Spleen (tissue), 11 donors: Measurements from ENCODE around the gene PAX7. TPM values are rescaled to one million over a fixed set of nuclear protein-coding genes. Genes with fewer than 3 reads are reported as not detected.
A peak's percentile ranks its signal among the peaks of the same experiment; 100 is the strongest.

Experiments
- DNase-seq: peaks from one replicate; pipeline ENCODE4 v3.0.0-alpha.2; 2020
- H3K27ac ChIP-seq, 8 donors: fragments of 200-600 bp; sonication (generic) in 7 of 8; 1 replicate in 4 of 8; 2 replicates in 4 of 8; pipeline versions ENCODE4 v1.5.0 to v1.8.0; 2016 to 2021; ENCODE audit warnings: inconsistent platforms in 4 of 8, mild to moderate bottlenecking in 4 of 8, moderate library complexity in 1 of 8
- H3K27me3 ChIP-seq, 7 donors: fragments of 200-600 bp; sonication (generic) in 6 of 7; replicated peaks in 1 of 7; 1 replicate in 4 of 7; 2 replicates in 3 of 7; pipeline versions ENCODE4 v1.5.0 to v1.8.0; 2016 to 2021; ENCODE audit warnings: inconsistent platforms in 3 of 7, mild to moderate bottlenecking in 1 of 7
- H3K36me3 ChIP-seq, 6 donors: fragments of 200-600 bp; sonication (generic) in 5 of 6; 1 replicate in 4 of 6; 2 replicates in 2 of 6; pipeline versions ENCODE4 v1.5.0 to v1.8.0; 2016 to 2021; ENCODE audit warnings: inconsistent platforms in 2 of 6
- H3K4me1 ChIP-seq, 6 donors: fragments of 200-600 bp; sonication (generic) in 5 of 6; 1 replicate in 3 of 6; 2 replicates in 3 of 6; pipeline versions ENCODE4 v1.5.0 to v1.8.0; 2016 to 2021; ENCODE audit warnings: inconsistent platforms in 3 of 6
- H3K4me3 ChIP-seq, 8 donors: fragments of 200-600 bp; sonication (generic) in 7 of 8; 1 replicate in 4 of 8; 2 replicates in 4 of 8; pipeline versions ENCODE4 v1.5.0 to v1.8.0; 2016 to 2021; ENCODE audit warnings: inconsistent platforms in 4 of 8, mild to moderate bottlenecking in 4 of 8, moderate library complexity in 2 of 8
- H3K9me3 ChIP-seq, 8 donors: fragments of 200-600 bp; sonication (generic) in 7 of 8; 1 replicate in 4 of 8; 2 replicates in 4 of 8; pipeline versions ENCODE4 v1.5.0 to v1.8.0; 2016 to 2021; ENCODE audit warnings: inconsistent platforms in 4 of 8
- POLR2A ChIP-seq, 3 donors: fragments of 450-650 bp; IDR thresholded peaks; one replicate each; pipeline ENCODE4 v1.5.1; 2017; ENCODE audit warnings: antibody characterized with exemption in 3 of 3, mild to moderate bottlenecking in 1 of 3
- POLR2AphosphoS5 ChIP-seq, 3 donors: sonication (generic); formaldehyde crosslinking; IDR thresholded peaks; one replicate each; pipeline ENCODE4 v1.5.1; 2017; ENCODE audit warnings: antibody characterized with exemption in 3 of 3
- WGBS, 5 donors: extraction: QIAGEN DNeasy Blood & Tissue Kit in 3 of 5; methylation state at CpG; one replicate each; pipeline versions ENCODE4 v1.1.5 to v1.1.7; 2013 to 2018; 5-methylcytosine and 5-hydroxymethylcytosine counted together
- intact Hi-C: fragments of 100-400 bp; cut with DNase I; formaldehyde crosslinking; loops from one replicate; pipeline ENCODE4 v1.15.0; 2023; ENCODE audit warnings: low total_unique reads
- polyA plus RNA-seq, 3 donors: library from polyadenylated mRNA; stranded (reverse); fragments of 200-250 nt; gene quantifications; one replicate each; pipeline ENCODE4 v1.2.1, GENCODE V29; 2013
- total RNA-seq, 7 donors: library from RNA; depleted of rRNA in 3 of 7; stranded (reverse); fragments of >200 nt in 3 of 7; fragmentation: NEBNext Ultra II Directional in 4 of 7; extraction: Animal tissue kit (Norgen Biotek cat#: 25700) in 4 of 7; gene quantifications; one replicate each; pipeline versions ENCODE4 v1.1.0 to v1.2.1, GENCODE V29; 2016 to 2021
- TF ChIP-seq, protein P1 (sequence below), 11 experiments: fragments of 200-600 bp in 7 of 11; fragments of 450-650 bp in 4 of 11; sonication (generic) in 4 of 11; IDR thresholded peaks in 8 of 11; conservative IDR thresholded peaks in 3 of 11; 1 replicate in 7 of 11; 2 replicates in 4 of 11; pipeline versions ENCODE4 v1.4.0 to v1.8.0; 2016 to 2021; ENCODE audit warnings: antibody characterized with exemption in 11 of 11, inconsistent platforms in 4 of 11, mild to moderate bottlenecking in 1 of 11
- donor health status: healthy with polysubstance abuse.
- donor health status: DM: no; HTN: no; CAD: no; lungs with moderate emphysema.
- donor health status: DM: no; HTN: no; CAD: no.
- donor health status: Bipolar disorder and iron deficiency.
- donor health status: healthy.
- donor health status: DM: no; HTN: no; CAD: no.
- donor health status: DM: yes; HTN: yes; CAD: no.

Gene PAX7
- total and polyA plus RNA-seq, 10 donors, result not detected

- Histone ChIP-seq H3K27me3 (peaks cover 0 to 80% (median 6%) of the 10 kb centered on the region in 7 donors), H3K4me1 (no peaks in the 10 kb centered on the region), H3K9me3 (no peaks in the 10 kb centered on the region), H3K4me3 (no peak overlapping the region), H3K27ac (no peak overlapping the region), H3K36me3 (no peaks in the 10 kb centered on the region)
- no peak for DNase-seq
- intact Hi-C loops, result no loop called here
- 58 to 75% (median 70%) methylated on average over 2 of the region's 2 CpGs for WGBS, 5 donors
- no peak for TF ChIP-seq POLR2A (IDR thresholded peaks at IDR 0.05)
- TF ChIP-seq, protein P1, sequence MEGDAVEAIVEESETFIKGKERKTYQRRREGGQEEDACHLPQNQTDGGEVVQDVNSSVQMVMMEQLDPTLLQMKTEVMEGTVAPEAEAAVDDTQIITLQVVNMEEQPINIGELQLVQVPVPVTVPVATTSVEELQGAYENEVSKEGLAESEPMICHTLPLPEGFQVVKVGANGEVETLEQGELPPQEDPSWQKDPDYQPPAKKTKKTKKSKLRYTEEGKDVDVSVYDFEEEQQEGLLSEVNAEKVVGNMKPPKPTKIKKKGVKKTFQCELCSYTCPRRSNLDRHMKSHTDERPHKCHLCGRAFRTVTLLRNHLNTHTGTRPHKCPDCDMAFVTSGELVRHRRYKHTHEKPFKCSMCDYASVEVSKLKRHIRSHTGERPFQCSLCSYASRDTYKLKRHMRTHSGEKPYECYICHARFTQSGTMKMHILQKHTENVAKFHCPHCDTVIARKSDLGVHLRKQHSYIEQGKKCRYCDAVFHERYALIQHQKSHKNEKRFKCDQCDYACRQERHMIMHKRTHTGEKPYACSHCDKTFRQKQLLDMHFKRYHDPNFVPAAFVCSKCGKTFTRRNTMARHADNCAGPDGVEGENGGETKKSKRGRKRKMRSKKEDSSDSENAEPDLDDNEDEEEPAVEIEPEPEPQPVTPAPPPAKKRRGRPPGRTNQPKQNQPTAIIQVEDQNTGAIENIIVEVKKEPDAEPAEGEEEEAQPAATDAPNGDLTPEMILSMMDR (IDR thresholded peaks at IDR 0.05 in 8 of 11, conservative IDR thresholded peaks at IDR 0.05 in 3 of 11), result no peak
- no peak for TF ChIP-seq POLR2AphosphoS5 (IDR thresholded peaks at IDR 0.05)
Measured at GRCh38 chr1:18619467-18619835, 11.2 kb upstream of the PAX7 start.

- H3K4me3 ChIP-seq, result no peak overlapping the region
- intact Hi-C loops, result no loop called here
- peaks cover 8 to 99% (median 63%) of the 10 kb centered on the region in 7 donors for H3K27me3 ChIP-seq
- H3K9me3 ChIP-seq, result no peaks in the 10 kb centered on the region
- 67 to 85% (median 69%) methylated on average over 7 to 8 of the region's 8 CpGs for WGBS, 5 donors
- peaks cover 0 to 23% (median 13%) of the 10 kb centered on the region in 6 donors for H3K4me1 ChIP-seq
- no peaks in the 10 kb centered on the region for H3K36me3 ChIP-seq
- H3K27ac ChIP-seq, result no peak overlapping the region
- DNase-seq, result no peak
- TF ChIP-seq POLR2AphosphoS5 (IDR thresholded peaks at IDR 0.05), result no peak
- TF ChIP-seq, protein P1 (IDR thresholded peaks at IDR 0.05 in 8 of 11, conservative IDR thresholded peaks at IDR 0.05 in 3 of 11), result no peak
- no peak for TF ChIP-seq POLR2A (IDR thresholded peaks at IDR 0.05)
Measured at GRCh38 chr1:18628511-18628910, 2.1 kb upstream of the PAX7 start.

GRCh38 chr1:18629659-18630510 is 761 bp upstream of the PAX7 start:
- H3K27me3 ChIP-seq, result peaks cover 8 to 100% (median 73%) of the 10 kb centered on the region in 7 donors
- H3K27ac ChIP-seq, result no peak overlapping the region
- WGBS, 5 donors, result 5 to 12% (median 9%) methylated on average over 17 to 39 of the region's 39 CpGs
- H3K4me3 ChIP-seq, result no peak overlapping the region
- DNase-seq, result no peak
- no peaks in the 10 kb centered on the region for H3K36me3 ChIP-seq
- TF ChIP-seq, protein P1 (IDR thresholded peaks at IDR 0.05 in 8 of 11, conservative IDR thresholded peaks at IDR 0.05 in 3 of 11), result no peak
- TF ChIP-seq POLR2AphosphoS5 (IDR thresholded peaks at IDR 0.05), result no peak
- TF ChIP-seq POLR2A (IDR thresholded peaks at IDR 0.05), result no peak
- no peaks in the 10 kb centered on the region for H3K9me3 ChIP-seq
- intact Hi-C loops, result no loop called here
- peaks cover 0 to 23% (median 13%) of the 10 kb centered on the region in 6 donors for H3K4me1 ChIP-seq

DNA sequence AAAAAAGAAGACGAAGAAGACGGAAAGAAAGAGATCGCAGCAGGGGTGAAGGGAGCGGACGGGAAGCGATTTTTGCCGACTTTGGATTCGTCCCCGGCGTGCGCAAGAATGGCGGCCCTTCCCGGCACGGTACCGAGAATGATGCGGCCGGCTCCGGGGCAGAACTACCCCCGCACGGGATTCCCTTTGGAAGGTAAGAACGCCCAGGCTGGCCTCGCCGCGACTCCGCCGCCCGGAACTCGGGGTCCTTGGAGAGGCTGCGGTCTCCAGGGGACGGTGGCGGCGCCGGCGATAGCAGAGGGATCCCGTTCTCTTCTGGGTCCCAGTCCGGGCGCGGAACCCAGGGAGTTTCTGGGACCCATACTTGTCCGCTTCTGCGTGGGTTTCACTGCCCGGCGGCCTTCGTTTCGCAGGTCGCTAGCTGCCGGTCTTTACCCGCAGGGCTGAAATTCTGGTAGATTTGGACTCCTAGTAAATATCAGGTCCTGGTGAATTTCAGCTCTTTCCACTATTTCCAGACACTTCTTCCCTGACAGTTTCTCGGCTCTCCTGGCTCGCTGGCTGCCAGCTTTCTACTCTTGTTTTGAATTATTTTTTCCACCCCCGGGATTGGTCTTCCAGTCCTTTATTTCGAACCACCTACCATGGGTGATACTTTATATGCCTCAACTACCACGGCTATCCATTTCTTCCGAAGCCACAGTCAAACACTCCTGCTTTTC is 1.0 kb downstream of the PAX7 start:
- Histone ChIP-seq H3K36me3 (no peaks in the 10 kb centered on the region), H3K27ac (no peak overlapping the region), H3K9me3 (no peaks in the 10 kb centered on the region), H3K4me3 (peak overlapping the region in 2 of 8 donors; percentile 7 to 17), H3K4me1 (peaks cover 0 to 28% (median 14%) of the 10 kb centered on the region in 6 donors), H3K27me3 (peaks cover 8 to 100% (median 85%) of the 10 kb centered on the region in 7 donors)
- TF ChIP-seq, protein P1 (IDR thresholded peaks at IDR 0.05 in 8 of 11, conservative IDR thresholded peaks at IDR 0.05 in 3 of 11), result no peak
- TF ChIP-seq POLR2A (IDR thresholded peaks at IDR 0.05) (no peak), POLR2AphosphoS5 (IDR thresholded peaks at IDR 0.05) (no peak)
- peak; percentile 45 for DNase-seq
- 2 to 4% (median 4%) methylated on average over 46 to 53 of the region's 53 CpGs for WGBS, 5 donors
- intact Hi-C loops, result no loop called here
